Iris pigment epithelial cell (primary cell): ENCODE measurements around the gene DIO3.

Experiments used
- DNase-seq: peaks from one replicate; pipeline ENCODE4 v3.0.0-alpha.2; 2011; ENCODE audit warnings: low read depth

The DIO3 gene

GRCh38 chr14:101584055-101584859, 23.0 kb downstream of the DIO3 start:
- peak; percentile 70 for DNase-seq

GRCh38 chr14:101585211-101585610, 23.9 kb downstream of the DIO3 start:
- no peak for DNase-seq

- DNase-seq = no peak
Observed at GRCh38 chr14:101586531-101587430, 25.5 kb downstream of the DIO3 start.

- DNase-seq = peak; percentile 11
Observed at GRCh38 chr14:101587441-101587911, 26.2 kb downstream of the DIO3 start.

- DNase-seq = no peak
Observed at GRCh38 chr14:101588286-101588975, 27.1 kb downstream of the DIO3 start.

- DNase-seq = no peak
Observed at GRCh38 chr14:101588990-101589389, 27.7 kb downstream of the DIO3 start.

- no peak for DNase-seq
Observed at GRCh38 chr14:101589486-101590015, 28.3 kb downstream of the DIO3 start.

- DNase-seq = no peak
Observed at GRCh38 chr14:101590062-101590461, 28.8 kb downstream of the DIO3 start.

- DNase-seq = no peak
Observed at GRCh38 chr14:101590616-101591015, 29.3 kb downstream of the DIO3 start.

- no peak for DNase-seq
Observed at GRCh38 chr14:101591121-101591520, 29.8 kb downstream of the DIO3 start.

GRCh38 chr14:101591582-101591981, 30.3 kb downstream of the DIO3 start:
- DNase-seq = no peak

GRCh38 chr14:101593411-101594238, 32.3 kb downstream of the DIO3 start:
- no peak for DNase-seq

- no peak for DNase-seq
Observed at GRCh38 chr14:101594511-101595148, 33.3 kb downstream of the DIO3 start.

- DNase-seq = no peak
Observed at GRCh38 chr14:101595349-101595748, 34.1 kb downstream of the DIO3 start.

- no peak for DNase-seq
Observed at GRCh38 chr14:101595887-101596721, 34.8 kb downstream of the DIO3 start.

- DNase-seq = no peak
Observed at GRCh38 chr14:101596742-101597141, 35.4 kb downstream of the DIO3 start.

- DNase-seq = no peak
Observed at GRCh38 chr14:101598159-101598558, 36.9 kb downstream of the DIO3 start.

- no peak for DNase-seq
Observed at GRCh38 chr14:101598571-101599233, 37.4 kb downstream of the DIO3 start.

- no peak for DNase-seq
Observed at GRCh38 chr14:101599234-101599885, 38.1 kb downstream of the DIO3 start.
